Endothelial cell (in vitro differentiated cells): ENCODE results near the gene IGF2R. TPM values are rescaled to one million over a fixed set of nuclear protein-coding genes. Genes with fewer than 3 reads are reported as not detected.

Experiments
- DNase-seq: peaks from one replicate; pipeline ENCODE4 v3.0.0; 2021; ENCODE audit warnings: low spot score
- H3K27ac Mint-ChIP-seq: one replicate; pipeline ENCODE4 v1.8.0; 2021; ENCODE audit warnings: mixed read lengths, inconsistent platforms; ENCODE audit not compliant: unreplicated experiment
- H3K27me3 Mint-ChIP-seq: one replicate; pipeline ENCODE4 v1.8.0; 2021; ENCODE audit warnings: mild to moderate bottlenecking, moderate library complexity, mixed read lengths, inconsistent platforms; ENCODE audit not compliant: unreplicated experiment
- H3K36me3 Mint-ChIP-seq: one replicate; pipeline ENCODE4 v1.8.0; 2021; ENCODE audit warnings: mild to moderate bottlenecking, low read depth, mixed read lengths, inconsistent platforms; ENCODE audit not compliant: unreplicated experiment
- H3K4me1 Mint-ChIP-seq: one replicate; pipeline ENCODE4 v1.8.0; 2021; ENCODE audit warnings: mild to moderate bottlenecking, mixed read lengths, inconsistent platforms; ENCODE audit not compliant: unreplicated experiment
- H3K4me3 Mint-ChIP-seq: one replicate; pipeline ENCODE4 v1.8.0; 2021; ENCODE audit warnings: mild to moderate bottlenecking, mixed read lengths, inconsistent platforms; ENCODE audit not compliant: unreplicated experiment
- H3K9me3 Mint-ChIP-seq: one replicate; pipeline ENCODE4 v1.8.0; 2021; ENCODE audit warnings: mixed read lengths, inconsistent platforms; ENCODE audit not compliant: unreplicated experiment
- CTCF ChIP-seq: fragments of 200-600 bp; sonication (generic); IDR thresholded peaks from one replicate; pipeline ENCODE4 v1.5.0; 2021; ENCODE audit warnings: antibody characterized with exemption; ENCODE audit not compliant: unreplicated experiment
- total RNA-seq: library from RNA; stranded (reverse); fragmentation: NEBNext Ultra II Directional; extraction: Animal tissue kit (Norgen Biotek cat#: 25700); gene quantifications from one replicate; pipeline ENCODE4 v1.2.1, GENCODE V29; 2021; ENCODE audit not compliant: unreplicated experiment

Gene IGF2R
- total RNA-seq, 1 donor from 2014 or later: 108 TPM

- H3K4me3 Mint-ChIP-seq: peak overlapping the region; percentile 48
- DNase-seq: no peak
- no peak for TF ChIP-seq CTCF
- H3K36me3 Mint-ChIP-seq: peaks cover 69% of the 10 kb centered on the region
- H3K27ac Mint-ChIP-seq: no peak overlapping the region
- no peaks in the 10 kb centered on the region for H3K9me3 Mint-ChIP-seq
- no peaks in the 10 kb centered on the region for H3K4me1 Mint-ChIP-seq
- peaks cover 8% of the 10 kb centered on the region for H3K27me3 Mint-ChIP-seq
These were observed 100.2 kb downstream of the IGF2R start for GRCh38 chr6:160069050-160069454.

GRCh38 chr6:160069459-160069858 lies 100.6 kb downstream of the IGF2R start:
- H3K36me3 Mint-ChIP-seq: peaks cover 66% of the 10 kb centered on the region
- no peaks in the 10 kb centered on the region for H3K9me3 Mint-ChIP-seq
- H3K27me3 Mint-ChIP-seq: peaks cover 8% of the 10 kb centered on the region
- H3K4me1 Mint-ChIP-seq: no peaks in the 10 kb centered on the region
- no peak for DNase-seq
- no peak for TF ChIP-seq CTCF
- H3K4me3 Mint-ChIP-seq: peak overlapping the region; percentile 68
- no peak overlapping the region for H3K27ac Mint-ChIP-seq

- H3K9me3 Mint-ChIP-seq: no peaks in the 10 kb centered on the region
- no peak overlapping the region for H3K27ac Mint-ChIP-seq
- peaks cover 60% of the 10 kb centered on the region for H3K36me3 Mint-ChIP-seq
- no peak for DNase-seq
- peaks cover 8% of the 10 kb centered on the region for H3K27me3 Mint-ChIP-seq
- no peak overlapping the region for H3K4me3 Mint-ChIP-seq
- TF ChIP-seq CTCF: no peak
- H3K4me1 Mint-ChIP-seq: no peaks in the 10 kb centered on the region
These were observed 101.5 kb downstream of the IGF2R start for GRCh38 chr6:160070427-160070826.

- no peak overlapping the region for H3K27ac Mint-ChIP-seq
- no peaks in the 10 kb centered on the region for H3K4me1 Mint-ChIP-seq
- no peaks in the 10 kb centered on the region for H3K9me3 Mint-ChIP-seq
- no peak for TF ChIP-seq CTCF
- peaks cover 60% of the 10 kb centered on the region for H3K36me3 Mint-ChIP-seq
- DNase-seq: no peak
- peaks cover 8% of the 10 kb centered on the region for H3K27me3 Mint-ChIP-seq
- no peak overlapping the region for H3K4me3 Mint-ChIP-seq
These were observed 101.9 kb downstream of the IGF2R start for GRCh38 chr6:160070831-160071230.

- peak overlapping the region; percentile 5 for H3K27ac Mint-ChIP-seq
- no peak for DNase-seq
- peaks cover 8% of the 10 kb centered on the region for H3K27me3 Mint-ChIP-seq
- H3K4me3 Mint-ChIP-seq: no peak overlapping the region
- TF ChIP-seq CTCF: no peak
- no peaks in the 10 kb centered on the region for H3K4me1 Mint-ChIP-seq
- H3K36me3 Mint-ChIP-seq: peaks cover 60% of the 10 kb centered on the region
- H3K9me3 Mint-ChIP-seq: no peaks in the 10 kb centered on the region
These were observed 103.2 kb downstream of the IGF2R start for GRCh38 chr6:160071805-160072690.
